ENCODE results near the gene IFNL4.

IFNL4 gene

GRCh38 chr19:39196860-39197562 is 51.6 kb downstream of the IFNL4 start, which contains the start of gene NCCRP1:
Gene NCCRP1, plus strand, starts transcription at chr19:39196964. Its CDS starts 19 bp downstream, at chr19:39196983.
- no peak for DNase-seq (ENCODE audit: insufficient read length, low spot score)
- no peak for FAIRE-seq
- TF ChIP-seq CTCF (IDR thresholded peaks at IDR 0.05; ENCODE audit: insufficient read depth, missing control alignments) = no peak

GRCh38 chr19:39196320-39196719 is 52.3 kb downstream of the IFNL4 start:
- FAIRE-seq (no peak), DNase-seq (ENCODE audit: insufficient read length, low spot score) (no peak)
- TF ChIP-seq CTCF (IDR thresholded peaks at IDR 0.05; ENCODE audit: insufficient read depth, missing control alignments) = no peak
